Tibial nerve (tissue), 4 donors: ENCODE measurements around the gene SPEN. TPM values are rescaled to one million over a fixed set of nuclear protein-coding genes. Genes with fewer than 3 reads are reported as not detected.

Experiments
- DNase-seq, 2 donors: peaks; one replicate each; pipeline ENCODE4 v3.0.0-alpha.2; 2019; ENCODE audit warnings: low spot score in 2 of 2
- H3K27ac ChIP-seq, 4 donors: fragments of 200-600 bp; sonication (generic) in 3 of 4; one replicate each; pipeline ENCODE4 v1.5.1; 2017 to 2019; ENCODE audit warnings: mild to moderate bottlenecking in 1 of 4
- H3K27me3 ChIP-seq, 2 donors: fragments of 200-600 bp; sonication (generic) in 1 of 2; one replicate each; pipeline versions ENCODE4 v1.5.1 to v1.6.0; 2017 to 2019
- H3K36me3 ChIP-seq, 3 donors: fragments of 200-600 bp; sonication (generic); one replicate each; pipeline ENCODE4 v1.5.1; 2018 to 2019
- H3K4me1 ChIP-seq, 4 donors: fragments of 200-600 bp; sonication (generic) in 3 of 4; one replicate each; pipeline ENCODE4 v1.5.1; 2017 to 2019
- H3K4me3 ChIP-seq, 4 donors: fragments of 200-600 bp; sonication (generic) in 3 of 4; one replicate each; pipeline ENCODE4 v1.5.1; 2017 to 2019; ENCODE audit warnings: mild to moderate bottlenecking in 1 of 4, moderate library complexity in 1 of 4
- H3K9me3 ChIP-seq, 4 donors: fragments of 200-600 bp; sonication (generic) in 3 of 4; one replicate each; pipeline ENCODE4 v1.5.1; 2017 to 2019
- EP300 ChIP-seq, 2 donors: sonication (generic); formaldehyde crosslinking; IDR thresholded peaks; one replicate each; pipeline ENCODE4 v1.6.1; 2017; ENCODE audit warnings: antibody characterized with exemption in 2 of 2, mild to moderate bottlenecking in 1 of 2
- POLR2A ChIP-seq, 2 donors: fragments of 450-650 bp; IDR thresholded peaks; one replicate each; pipeline ENCODE4 v1.6.1; 2017; ENCODE audit warnings: antibody characterized with exemption in 2 of 2, mild to moderate bottlenecking in 2 of 2, moderate library complexity in 2 of 2
- WGBS, 2 donors: methylation state at CpG; one replicate each; pipeline ENCODE4 v1.1.5; 2018; 5-methylcytosine and 5-hydroxymethylcytosine counted together
- total RNA-seq, 4 donors: library from RNA; depleted of rRNA; stranded (reverse); fragments of >200 nt; gene quantifications; one replicate each; pipeline ENCODE4 v1.1.0, GENCODE V29; 2016
- TF ChIP-seq, protein P1 (sequence below), 5 experiments: fragments of 200-600 bp in 3 of 5; fragments of 450-650 bp in 2 of 5; sonication (generic) in 3 of 5; IDR thresholded peaks; one replicate each; pipeline ENCODE4 v1.5.1; 2016 to 2019; ENCODE audit warnings: antibody characterized with exemption in 5 of 5, mild to moderate bottlenecking in 3 of 5, moderate library complexity in 2 of 5

The SPEN gene
- total RNA-seq, 4 donors from 2014 or later, result 67.9 to 87.0 (median 77.8) TPM

DNA sequence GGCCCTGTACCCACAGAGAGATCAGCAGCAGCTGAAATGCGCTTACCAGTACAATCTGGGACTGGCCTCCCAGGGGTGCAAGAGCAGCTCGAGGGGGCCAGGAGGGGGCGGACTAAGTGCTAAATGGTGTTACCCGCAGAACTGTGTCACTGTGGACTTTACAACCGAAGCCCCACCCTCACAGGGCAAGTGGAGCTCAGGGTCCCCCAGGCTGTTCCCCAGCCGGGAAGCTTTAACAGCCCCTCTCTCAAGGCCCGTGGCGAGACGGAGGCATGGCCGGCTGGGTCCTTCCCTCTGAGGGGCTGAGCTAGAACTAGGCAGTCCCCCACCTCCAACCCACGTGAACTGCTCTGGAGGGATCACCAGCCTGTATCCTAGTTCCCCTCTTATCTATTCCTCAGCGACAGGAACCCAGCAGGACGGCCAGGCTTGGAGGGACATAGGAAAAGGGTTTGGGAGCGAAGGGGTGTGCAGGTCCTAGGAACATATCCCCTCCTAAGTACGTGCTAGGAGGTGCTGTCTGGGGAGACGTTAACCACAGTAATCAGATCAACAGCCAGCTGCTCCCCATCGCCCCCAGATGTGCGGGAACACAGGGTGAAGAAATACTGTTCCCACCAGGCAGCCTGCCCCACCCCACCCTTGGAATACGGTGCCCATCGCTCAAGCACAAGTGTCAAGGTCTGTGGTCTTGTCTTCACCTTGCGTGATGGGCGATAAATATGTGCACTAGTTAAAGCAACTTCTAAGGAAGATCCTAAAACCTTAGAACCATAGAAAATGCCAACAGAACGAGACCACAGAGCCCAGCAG lies 104.0 kb downstream of the SPEN start:
- Histone ChIP-seq H3K27ac (peak overlapping the region in 3 of 4 donors; percentile 88 to 94 (median 92)), H3K27me3 (no peaks in the 10 kb centered on the region), H3K4me3 (no peak overlapping the region), H3K9me3 (no peaks in the 10 kb centered on the region), H3K4me1 (peaks cover 8 to 65% (median 52%) of the 10 kb centered on the region in 4 donors), H3K36me3 (peaks cover 0 to 19% (median 0%) of the 10 kb centered on the region in 3 donors)
- WGBS, 2 donors, result 56 to 64% methylated on average over 20 to 23 of the region's 23 CpGs
- TF ChIP-seq, protein P1, sequence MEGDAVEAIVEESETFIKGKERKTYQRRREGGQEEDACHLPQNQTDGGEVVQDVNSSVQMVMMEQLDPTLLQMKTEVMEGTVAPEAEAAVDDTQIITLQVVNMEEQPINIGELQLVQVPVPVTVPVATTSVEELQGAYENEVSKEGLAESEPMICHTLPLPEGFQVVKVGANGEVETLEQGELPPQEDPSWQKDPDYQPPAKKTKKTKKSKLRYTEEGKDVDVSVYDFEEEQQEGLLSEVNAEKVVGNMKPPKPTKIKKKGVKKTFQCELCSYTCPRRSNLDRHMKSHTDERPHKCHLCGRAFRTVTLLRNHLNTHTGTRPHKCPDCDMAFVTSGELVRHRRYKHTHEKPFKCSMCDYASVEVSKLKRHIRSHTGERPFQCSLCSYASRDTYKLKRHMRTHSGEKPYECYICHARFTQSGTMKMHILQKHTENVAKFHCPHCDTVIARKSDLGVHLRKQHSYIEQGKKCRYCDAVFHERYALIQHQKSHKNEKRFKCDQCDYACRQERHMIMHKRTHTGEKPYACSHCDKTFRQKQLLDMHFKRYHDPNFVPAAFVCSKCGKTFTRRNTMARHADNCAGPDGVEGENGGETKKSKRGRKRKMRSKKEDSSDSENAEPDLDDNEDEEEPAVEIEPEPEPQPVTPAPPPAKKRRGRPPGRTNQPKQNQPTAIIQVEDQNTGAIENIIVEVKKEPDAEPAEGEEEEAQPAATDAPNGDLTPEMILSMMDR (IDR thresholded peaks at IDR 0.05), result no peak
- TF ChIP-seq EP300 (IDR thresholded peaks at IDR 0.05) (no peak), POLR2A (IDR thresholded peaks at IDR 0.05) (no peak)
- DNase-seq, result no peak

DNA sequence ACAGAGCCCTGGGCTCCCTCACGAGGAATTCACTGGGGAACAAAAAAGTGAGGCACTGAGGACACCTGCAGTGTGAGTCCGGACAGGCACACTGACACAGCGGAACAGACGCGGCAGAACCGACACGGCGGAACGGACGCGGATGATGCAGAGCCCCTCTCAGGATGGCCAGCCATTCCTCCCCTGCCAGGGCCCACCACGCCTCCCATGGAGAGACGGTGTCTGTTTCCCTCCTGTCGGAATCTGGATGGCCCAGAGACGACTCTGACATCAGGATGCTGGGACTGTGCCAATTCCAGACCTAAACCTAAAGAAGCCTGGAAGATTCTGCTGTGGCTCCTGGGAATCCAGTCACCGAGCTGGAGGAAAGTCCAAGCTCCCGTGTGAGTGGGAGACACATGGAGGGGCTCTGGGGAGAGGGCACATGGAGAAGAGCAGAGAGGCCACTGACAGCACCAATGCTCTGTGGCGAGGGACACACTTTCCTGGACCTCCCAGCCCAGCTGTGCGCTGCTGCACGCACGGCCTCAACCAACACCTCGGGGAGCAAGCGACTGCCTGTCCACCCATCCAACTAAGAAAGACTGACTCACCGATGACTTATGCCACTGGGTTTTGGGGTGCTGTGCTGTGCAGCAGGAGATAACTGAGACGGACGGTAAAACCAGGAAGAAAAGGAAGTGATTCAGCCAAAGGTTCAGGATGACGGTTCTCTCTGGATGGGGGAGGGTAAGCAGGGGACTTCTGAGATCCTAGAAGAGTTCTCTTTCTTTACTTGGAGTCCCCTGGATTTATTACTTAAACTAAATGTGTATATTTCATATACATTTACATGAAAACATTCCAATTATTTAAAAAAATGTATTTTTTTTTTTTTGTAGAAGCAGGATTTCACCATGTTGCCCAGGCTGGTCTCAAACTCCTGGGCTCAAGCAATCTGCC lies 105.1 kb downstream of the SPEN start:
- H3K27ac ChIP-seq, result peak overlapping the region in 2 of 4 donors; percentile 0 to 92
- H3K36me3 ChIP-seq, result peaks cover 0 to 12% (median 0%) of the 10 kb centered on the region in 3 donors
- no peaks in the 10 kb centered on the region for H3K27me3 ChIP-seq
- H3K4me3 ChIP-seq, result no peak overlapping the region
- TF ChIP-seq, protein P1 (IDR thresholded peaks at IDR 0.05), result no peak
- peaks cover 8 to 68% (median 52%) of the 10 kb centered on the region in 4 donors for H3K4me1 ChIP-seq
- 81 to 83% methylated on average over 27 of the region's 27 CpGs for WGBS, 2 donors
- DNase-seq, result no peak
- H3K9me3 ChIP-seq, result no peaks in the 10 kb centered on the region

DNA sequence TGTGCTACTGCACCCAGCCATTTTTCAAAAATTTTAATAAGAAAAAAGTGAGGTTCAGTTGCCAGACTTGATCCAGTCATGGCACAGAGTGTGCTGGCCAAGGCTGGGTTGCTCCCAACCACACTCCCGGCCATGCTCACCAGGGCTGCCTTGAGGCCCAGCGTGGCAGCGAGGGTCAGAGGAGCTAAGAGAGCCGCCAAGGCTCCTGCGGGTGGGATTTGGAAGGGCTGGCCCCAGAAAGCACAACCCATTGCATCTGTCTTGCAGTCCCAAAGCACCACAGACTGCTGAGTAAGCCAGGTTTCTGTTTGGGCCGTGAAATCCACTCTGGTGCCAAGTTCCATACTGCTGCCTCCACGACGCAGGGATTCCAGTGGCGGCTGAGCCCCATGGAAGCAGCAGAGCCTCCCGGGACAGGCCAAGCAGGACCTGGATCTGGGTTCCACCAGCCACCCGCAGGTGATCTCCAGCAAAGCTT lies 105.8 kb downstream of the SPEN start:
- Histone ChIP-seq H3K4me1 (peaks cover 8 to 68% (median 47%) of the 10 kb centered on the region in 4 donors), H3K27ac (peak overlapping the region in 2 of 4 donors; percentile 60 to 92), H3K9me3 (no peaks in the 10 kb centered on the region), H3K36me3 (peaks cover 0 to 6% (median 0%) of the 10 kb centered on the region in 3 donors), H3K27me3 (no peaks in the 10 kb centered on the region), H3K4me3 (no peak overlapping the region)
- TF ChIP-seq, protein P1 (IDR thresholded peaks at IDR 0.05), result no peak
- TF ChIP-seq EP300 (IDR thresholded peaks at IDR 0.05) (no peak), POLR2A (IDR thresholded peaks at IDR 0.05) (no peak)
- DNase-seq, result no peak
- WGBS, 2 donors, result 83 to 84% methylated on average over 10 to 11 of the region's 11 CpGs

DNA sequence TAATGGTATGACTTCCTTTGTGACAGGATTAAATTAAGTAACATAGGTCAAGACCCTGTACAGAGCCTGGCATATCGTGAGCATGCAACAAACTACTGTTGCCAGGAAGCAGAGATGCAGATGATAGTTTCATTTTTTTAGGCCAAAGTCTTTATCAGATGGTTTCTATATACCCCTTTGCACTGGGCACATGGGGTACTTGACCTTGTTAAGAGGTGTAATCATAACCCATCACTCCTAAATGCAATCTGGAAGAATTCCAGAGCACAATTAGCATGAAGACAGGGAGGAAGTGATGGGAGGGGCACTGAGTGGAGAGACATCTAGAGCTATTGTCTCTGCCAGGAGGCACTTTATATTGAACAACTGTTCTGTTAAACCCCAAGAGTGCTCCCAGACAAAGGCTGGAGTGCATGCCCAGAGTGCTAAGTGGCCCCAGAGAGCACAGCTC lies 106.3 kb downstream of the SPEN start:
- peaks cover 8 to 68% (median 42%) of the 10 kb centered on the region in 4 donors for H3K4me1 ChIP-seq

More for the DNA sequence above, 106.3 kb downstream of the SPEN start:
- no peaks in the 10 kb centered on the region for H3K27me3 ChIP-seq
- TF ChIP-seq, protein P1 (IDR thresholded peaks at IDR 0.05), result no peak
- no peak for TF ChIP-seq POLR2A (IDR thresholded peaks at IDR 0.05)
- TF ChIP-seq EP300 (IDR thresholded peaks at IDR 0.05), result no peak
- H3K4me3 ChIP-seq, result no peak overlapping the region
- H3K9me3 ChIP-seq, result no peaks in the 10 kb centered on the region
- DNase-seq, result no peak
- peak overlapping the region in 2 of 4 donors; percentile 60 to 92 for H3K27ac ChIP-seq
- WGBS, 2 donors, result 41 to 50% methylated on average over 1 of the region's 1 CpG
- peaks cover 0 to 5% (median 0%) of the 10 kb centered on the region in 3 donors for H3K36me3 ChIP-seq
